Gastroesophageal sphincter (tissue), 4 donors: Measurements from ENCODE around the gene TCF12. TPM values are rescaled to one million over a fixed set of nuclear protein-coding genes. Genes with fewer than 3 reads are reported as not detected.

Experiments
- ATAC-seq: fragments of 150-250 bp; one replicate; pipeline ENCODE4 v1.9.1; 2016; ENCODE audit warnings: mild to moderate bottlenecking, moderate library complexity
- H3K27ac ChIP-seq, 4 donors: fragments of 200-600 bp; sonication (generic) in 3 of 4; 1 replicate in 3 of 4; 2 replicates in 1 of 4; pipeline ENCODE4 v1.5.1; 2016 to 2019
- H3K27me3 ChIP-seq: fragments of 200-600 bp; sonication (generic); one replicate; pipeline ENCODE4 v1.5.1; 2019
- H3K36me3 ChIP-seq, 2 donors: fragments of 200-600 bp; sonication (generic); one replicate each; pipeline ENCODE4 v1.5.1; 2019; ENCODE audit warnings: control low read depth in 1 of 2
- H3K4me1 ChIP-seq, 3 donors: fragments of 200-600 bp; sonication (generic); 1 replicate in 2 of 3; 2 replicates in 1 of 3; pipeline ENCODE4 v1.5.1; 2016 to 2019; ENCODE audit warnings: control low read depth in 2 of 3
- H3K4me3 ChIP-seq, 2 donors: fragments of 200-600 bp; sonication (generic); one replicate each; pipeline ENCODE4 v1.5.1; 2019; ENCODE audit warnings: mild to moderate bottlenecking in 1 of 2, moderate library complexity in 1 of 2
- H3K9me3 ChIP-seq, 3 donors: fragments of 200-600 bp; sonication (generic); one replicate each; pipeline ENCODE4 v1.5.1; 2017 to 2019; ENCODE audit warnings: control low read depth in 2 of 3
- EP300 ChIP-seq: sonication (generic); formaldehyde crosslinking; IDR thresholded peaks from one replicate; pipeline ENCODE4 v1.6.1; 2017; ENCODE audit warnings: antibody characterized with exemption, mild to moderate bottlenecking
- POLR2A ChIP-seq, 2 donors: fragments of 450-650 bp; IDR thresholded peaks; one replicate each; pipeline ENCODE4 v1.6.1; 2017; ENCODE audit warnings: antibody characterized with exemption in 2 of 2, mild to moderate bottlenecking in 2 of 2, moderate library complexity in 1 of 2
- POLR2AphosphoS5 ChIP-seq: sonication (generic); formaldehyde crosslinking; IDR thresholded peaks from one replicate; pipeline ENCODE4 v1.6.1; 2017; ENCODE audit warnings: antibody characterized with exemption
- WGBS, 2 donors: methylation state at CpG; one replicate each; pipeline ENCODE4 v1.1.5; 2018; ENCODE audit warnings: low coverage in 1 of 2; 5-methylcytosine and 5-hydroxymethylcytosine counted together
- total RNA-seq, 4 donors: library from RNA; depleted of rRNA; stranded (reverse); fragments of >200 nt; gene quantifications; one replicate each; pipeline ENCODE4 v1.1.0, GENCODE V29; 2016
- TF ChIP-seq, protein P1 (sequence below), 4 experiments: fragments of 200-600 bp in 2 of 4; fragments of 450-650 bp in 2 of 4; sonication (generic) in 1 of 4; IDR thresholded peaks; one replicate each; pipeline ENCODE4 v1.5.1; 2017 to 2019; ENCODE audit warnings: antibody characterized with exemption in 4 of 4, mild to moderate bottlenecking in 2 of 4, moderate library complexity in 2 of 4

TCF12 gene
- total RNA-seq, 4 donors from 2014 or later, result 78.1 to 194 (median 154) TPM

GRCh38 chr15:56892659-56893363, 25.6 kb upstream of the TCF12 start:
- Histone ChIP-seq H3K4me1 (peaks cover 5 to 25% (median 6%) of the 10 kb centered on the region in 3 donors), H3K4me3 (no peak overlapping the region), H3K9me3 (no peaks in the 10 kb centered on the region), H3K36me3 (no peaks in the 10 kb centered on the region), H3K27ac (no peak overlapping the region), H3K27me3 (no peaks in the 10 kb centered on the region)
- TF ChIP-seq POLR2A (IDR thresholded peaks at IDR 0.05), result no peak
- TF ChIP-seq POLR2AphosphoS5, result no peak
- no peak for TF ChIP-seq EP300
- TF ChIP-seq, protein P1, sequence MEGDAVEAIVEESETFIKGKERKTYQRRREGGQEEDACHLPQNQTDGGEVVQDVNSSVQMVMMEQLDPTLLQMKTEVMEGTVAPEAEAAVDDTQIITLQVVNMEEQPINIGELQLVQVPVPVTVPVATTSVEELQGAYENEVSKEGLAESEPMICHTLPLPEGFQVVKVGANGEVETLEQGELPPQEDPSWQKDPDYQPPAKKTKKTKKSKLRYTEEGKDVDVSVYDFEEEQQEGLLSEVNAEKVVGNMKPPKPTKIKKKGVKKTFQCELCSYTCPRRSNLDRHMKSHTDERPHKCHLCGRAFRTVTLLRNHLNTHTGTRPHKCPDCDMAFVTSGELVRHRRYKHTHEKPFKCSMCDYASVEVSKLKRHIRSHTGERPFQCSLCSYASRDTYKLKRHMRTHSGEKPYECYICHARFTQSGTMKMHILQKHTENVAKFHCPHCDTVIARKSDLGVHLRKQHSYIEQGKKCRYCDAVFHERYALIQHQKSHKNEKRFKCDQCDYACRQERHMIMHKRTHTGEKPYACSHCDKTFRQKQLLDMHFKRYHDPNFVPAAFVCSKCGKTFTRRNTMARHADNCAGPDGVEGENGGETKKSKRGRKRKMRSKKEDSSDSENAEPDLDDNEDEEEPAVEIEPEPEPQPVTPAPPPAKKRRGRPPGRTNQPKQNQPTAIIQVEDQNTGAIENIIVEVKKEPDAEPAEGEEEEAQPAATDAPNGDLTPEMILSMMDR (IDR thresholded peaks at IDR 0.05), result no peak
- no peak for ATAC-seq
- WGBS, 2 donors, result 91 to 94% methylated on average over 2 of the region's 2 CpGs

- TF ChIP-seq, protein P1 (IDR thresholded peaks at IDR 0.05), result no peak
- TF ChIP-seq EP300 (no peak), POLR2A (IDR thresholded peaks at IDR 0.05) (no peak), POLR2AphosphoS5 (no peak)
- Histone ChIP-seq H3K4me3 (no peak overlapping the region), H3K36me3 (no peaks in the 10 kb centered on the region), H3K4me1 (peaks cover under 1 to 20% (median under 1%) of the 10 kb centered on the region in 3 donors), H3K9me3 (no peaks in the 10 kb centered on the region), H3K27me3 (no peaks in the 10 kb centered on the region), H3K27ac (no peak overlapping the region)
- 0 to 54% methylated on average over 1 of the region's 1 CpG for WGBS, 2 donors
- ATAC-seq, result no peak
Measured at GRCh38 chr15:56893364-56893678, 25.1 kb upstream of the TCF12 start.

- 88 to 97% methylated on average over 3 of the region's 3 CpGs for WGBS, 2 donors
- ATAC-seq, result no peak
- Histone ChIP-seq H3K9me3 (no peaks in the 10 kb centered on the region), H3K36me3 (no peaks in the 10 kb centered on the region), H3K27me3 (no peaks in the 10 kb centered on the region), H3K4me3 (no peak overlapping the region), H3K27ac (no peak overlapping the region), H3K4me1 (peaks cover 0 to 11% (median 0%) of the 10 kb centered on the region in 3 donors)
- TF ChIP-seq POLR2A (IDR thresholded peaks at IDR 0.05) (no peak), POLR2AphosphoS5 (no peak), EP300 (no peak)
- TF ChIP-seq, protein P1 (IDR thresholded peaks at IDR 0.05), result no peak
Measured at GRCh38 chr15:56894601-56895000, 23.8 kb upstream of the TCF12 start.

DNA sequence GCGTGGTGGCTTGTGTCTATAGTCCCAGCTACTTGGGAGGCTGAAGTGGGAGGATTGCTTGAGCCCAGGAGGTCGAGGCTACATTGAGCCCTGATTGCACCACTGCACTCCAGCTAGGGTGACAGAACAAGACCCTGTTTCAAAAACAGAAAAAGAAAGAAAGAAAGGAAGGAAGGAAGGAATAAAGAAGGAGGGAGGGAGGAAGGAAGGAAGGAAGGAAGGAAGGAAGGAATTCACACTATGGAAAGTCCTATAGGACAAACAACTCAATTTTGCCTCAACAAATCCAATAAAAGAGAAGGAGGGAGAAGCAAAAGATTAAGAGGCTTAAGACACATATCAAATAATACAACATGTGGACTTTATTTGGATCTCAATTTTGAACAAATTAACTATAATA, 16.5 kb upstream of the TCF12 start:
- Histone ChIP-seq H3K27ac (no peak overlapping the region), H3K4me3 (no peak overlapping the region), H3K9me3 (no peaks in the 10 kb centered on the region), H3K4me1 (no peaks in the 10 kb centered on the region), H3K27me3 (no peaks in the 10 kb centered on the region), H3K36me3 (no peaks in the 10 kb centered on the region)
- WGBS, 2 donors, result 89% methylated on average over 2 of the region's 2 CpGs; no CpG with 5 or more reads in 1 of the 2 donors
- TF ChIP-seq POLR2A (IDR thresholded peaks at IDR 0.05), result no peak
- no peak for ATAC-seq

DNA sequence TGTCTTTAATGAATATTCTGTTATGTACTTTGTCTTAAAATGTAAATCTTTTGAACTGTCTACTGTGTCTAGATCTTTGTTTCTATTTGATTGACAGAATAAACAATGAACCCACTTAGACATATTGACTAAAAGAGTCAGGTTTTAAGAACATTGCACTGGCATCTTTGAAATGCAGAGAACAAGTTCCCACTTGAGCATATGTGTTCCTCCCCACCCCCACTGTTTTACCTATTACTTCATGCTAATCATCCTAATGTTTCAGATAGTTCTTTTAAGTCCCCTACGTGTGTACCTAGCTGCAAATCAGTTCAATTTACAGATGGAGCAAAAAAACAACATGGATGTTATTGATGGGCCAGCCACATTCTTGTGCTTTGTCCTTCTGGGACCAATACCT, 11.7 kb upstream of the TCF12 start:
- Histone ChIP-seq H3K27me3 (no peaks in the 10 kb centered on the region), H3K27ac (no peak overlapping the region), H3K9me3 (no peaks in the 10 kb centered on the region), H3K4me3 (no peak overlapping the region), H3K36me3 (no peaks in the 10 kb centered on the region), H3K4me1 (no peaks in the 10 kb centered on the region)
- WGBS, 2 donors, result 88% methylated on average over 1 of the region's 1 CpG; no CpG with 5 or more reads in 1 of the 2 donors
- ATAC-seq, result no peak
- TF ChIP-seq POLR2A (IDR thresholded peaks at IDR 0.05) (no peak), POLR2AphosphoS5 (no peak), EP300 (no peak)
- TF ChIP-seq, protein P1 (IDR thresholded peaks at IDR 0.05), result no peak
